Measurements from ENCODE around the gene IRX1.

Gene IRX1

DNA sequence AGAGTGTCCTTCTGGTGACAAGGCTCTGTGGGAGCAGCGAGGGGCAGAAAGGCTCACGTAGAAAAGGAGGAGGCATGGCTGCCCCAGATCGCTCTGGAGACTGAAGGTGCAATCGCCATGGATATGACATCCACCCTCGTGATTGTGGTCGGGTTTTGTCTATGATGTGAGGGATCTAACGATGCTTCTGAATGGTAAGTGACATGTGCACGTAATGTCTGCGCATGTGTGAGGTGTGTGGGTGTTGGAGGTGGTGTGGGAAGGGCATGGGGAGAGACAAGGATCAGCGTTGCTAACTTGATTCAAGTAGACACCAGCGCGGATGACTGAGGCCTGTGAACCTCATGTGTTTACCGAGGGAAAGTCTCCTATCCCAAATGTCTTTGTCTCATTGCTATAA, 20.2 kb downstream of the IRX1 start:
- DNase-seq (ENCODE audit: low spot score): no peak
- in situ Hi-C loops (cut with MboI; ENCODE audit: low sequenced_read_pairs, unreplicated experiment): no loop called here
- TF ChIP-seq, protein P1, sequence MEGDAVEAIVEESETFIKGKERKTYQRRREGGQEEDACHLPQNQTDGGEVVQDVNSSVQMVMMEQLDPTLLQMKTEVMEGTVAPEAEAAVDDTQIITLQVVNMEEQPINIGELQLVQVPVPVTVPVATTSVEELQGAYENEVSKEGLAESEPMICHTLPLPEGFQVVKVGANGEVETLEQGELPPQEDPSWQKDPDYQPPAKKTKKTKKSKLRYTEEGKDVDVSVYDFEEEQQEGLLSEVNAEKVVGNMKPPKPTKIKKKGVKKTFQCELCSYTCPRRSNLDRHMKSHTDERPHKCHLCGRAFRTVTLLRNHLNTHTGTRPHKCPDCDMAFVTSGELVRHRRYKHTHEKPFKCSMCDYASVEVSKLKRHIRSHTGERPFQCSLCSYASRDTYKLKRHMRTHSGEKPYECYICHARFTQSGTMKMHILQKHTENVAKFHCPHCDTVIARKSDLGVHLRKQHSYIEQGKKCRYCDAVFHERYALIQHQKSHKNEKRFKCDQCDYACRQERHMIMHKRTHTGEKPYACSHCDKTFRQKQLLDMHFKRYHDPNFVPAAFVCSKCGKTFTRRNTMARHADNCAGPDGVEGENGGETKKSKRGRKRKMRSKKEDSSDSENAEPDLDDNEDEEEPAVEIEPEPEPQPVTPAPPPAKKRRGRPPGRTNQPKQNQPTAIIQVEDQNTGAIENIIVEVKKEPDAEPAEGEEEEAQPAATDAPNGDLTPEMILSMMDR (IDR thresholded peaks at IDR 0.05; ENCODE audit: borderline replicate concordance, control extremely low read depth, extremely low read depth, insufficient read depth, missing control alignments): no peak

DNA sequence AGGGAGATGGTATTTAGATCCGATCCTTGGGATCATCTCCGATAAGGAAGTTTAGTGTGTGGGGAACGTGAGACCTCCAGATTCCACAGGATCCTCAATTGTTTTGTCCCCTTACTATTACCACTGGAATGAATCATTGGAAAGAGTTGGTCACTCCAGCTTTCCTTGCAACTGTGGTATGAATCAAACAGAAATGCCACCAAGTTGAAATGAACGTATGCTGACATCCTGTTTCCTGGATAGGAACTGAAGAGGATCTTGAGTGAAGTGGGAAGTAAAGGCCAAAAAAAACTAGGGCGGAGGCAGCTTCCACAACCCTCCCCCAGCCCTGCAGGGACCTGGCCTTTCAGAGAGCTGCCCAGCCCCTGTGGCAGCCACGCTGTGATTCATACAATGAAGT, 23.9 kb downstream of the IRX1 start:
- TF ChIP-seq, protein P1 (IDR thresholded peaks at IDR 0.05; ENCODE audit: borderline replicate concordance, control extremely low read depth, extremely low read depth, insufficient read depth, missing control alignments): no peak

DNA sequence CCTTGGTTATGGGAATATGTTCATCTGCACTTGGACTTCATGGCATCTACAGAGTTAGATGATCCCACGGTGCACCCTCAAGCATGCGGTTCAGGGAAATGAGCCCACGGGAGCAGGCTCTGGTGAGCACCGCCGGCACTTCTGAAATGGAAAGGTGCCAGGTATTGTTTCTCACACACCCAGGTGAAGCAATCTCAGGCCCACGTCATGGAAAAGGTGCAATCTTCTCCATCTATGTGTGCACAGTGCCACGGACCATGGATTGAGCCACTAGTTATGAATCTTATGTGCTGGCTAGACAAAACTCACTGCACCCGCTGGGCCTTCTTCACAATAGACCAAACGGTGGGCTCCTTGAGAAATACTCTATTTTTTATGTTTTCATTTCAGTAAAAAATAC, 27.3 kb downstream of the IRX1 start:
- in situ Hi-C loops (cut with MboI; ENCODE audit: low sequenced_read_pairs, unreplicated experiment): no loop called here
- TF ChIP-seq, protein P1 (IDR thresholded peaks at IDR 0.05; ENCODE audit: borderline replicate concordance, control extremely low read depth, extremely low read depth, insufficient read depth, missing control alignments): no peak
- no peak for DNase-seq (ENCODE audit: low spot score)

More for the DNA sequence above, 23.9 kb downstream of the IRX1 start:
- in situ Hi-C loops (cut with MboI; ENCODE audit: low sequenced_read_pairs, unreplicated experiment): no loop called here
- DNase-seq (ENCODE audit: low spot score): no peak

DNA sequence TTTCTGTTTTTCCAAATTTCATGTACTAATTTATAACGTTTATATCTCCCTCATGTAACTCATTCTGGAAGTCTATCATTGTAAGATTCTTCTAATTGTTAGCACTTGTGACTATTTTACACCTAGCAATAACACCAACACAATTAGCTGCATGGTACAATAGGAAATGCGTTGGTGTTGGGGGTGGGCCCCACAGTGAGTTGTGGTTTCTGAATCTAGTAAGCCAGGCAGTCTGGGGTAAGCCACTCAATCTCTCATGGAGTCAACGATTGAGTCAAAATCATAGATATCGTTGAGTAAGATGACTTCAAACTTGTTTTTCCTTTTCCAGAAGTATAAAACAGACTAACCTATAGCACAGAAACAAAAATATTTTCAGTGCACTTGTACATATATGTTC, 30.0 kb downstream of the IRX1 start:
- in situ Hi-C loops (cut with MboI; ENCODE audit: low sequenced_read_pairs, unreplicated experiment): no loop called here
- no peak for DNase-seq (ENCODE audit: low spot score)
- TF ChIP-seq, protein P1 (IDR thresholded peaks at IDR 0.05; ENCODE audit: borderline replicate concordance, control extremely low read depth, extremely low read depth, insufficient read depth, missing control alignments): no peak

DNA sequence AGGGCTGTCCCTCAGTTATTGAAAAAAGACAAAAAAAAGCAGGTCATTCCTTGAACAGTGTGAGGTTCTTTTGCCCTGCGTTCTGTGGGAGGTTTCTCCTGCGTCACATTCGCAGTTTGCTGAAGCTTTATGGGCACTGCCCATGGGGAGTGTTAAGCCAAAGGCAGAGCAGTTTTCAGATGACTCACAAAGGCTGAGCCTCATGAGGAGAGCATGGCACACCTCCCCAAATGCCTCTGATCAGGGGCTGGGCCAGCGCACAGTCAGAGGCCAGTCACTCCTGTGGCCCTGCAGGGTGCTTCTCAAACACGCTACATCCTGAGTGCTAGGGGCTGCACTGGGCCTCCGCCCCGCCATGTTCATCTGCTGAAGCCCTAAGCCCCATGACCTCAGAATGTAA, 38.4 kb downstream of the IRX1 start:
- in situ Hi-C loops (cut with MboI; ENCODE audit: low sequenced_read_pairs, unreplicated experiment): no loop called here
- DNase-seq (ENCODE audit: low spot score): no peak
- TF ChIP-seq, protein P1 (IDR thresholded peaks at IDR 0.05; ENCODE audit: borderline replicate concordance, control extremely low read depth, extremely low read depth, insufficient read depth, missing control alignments): no peak

DNA sequence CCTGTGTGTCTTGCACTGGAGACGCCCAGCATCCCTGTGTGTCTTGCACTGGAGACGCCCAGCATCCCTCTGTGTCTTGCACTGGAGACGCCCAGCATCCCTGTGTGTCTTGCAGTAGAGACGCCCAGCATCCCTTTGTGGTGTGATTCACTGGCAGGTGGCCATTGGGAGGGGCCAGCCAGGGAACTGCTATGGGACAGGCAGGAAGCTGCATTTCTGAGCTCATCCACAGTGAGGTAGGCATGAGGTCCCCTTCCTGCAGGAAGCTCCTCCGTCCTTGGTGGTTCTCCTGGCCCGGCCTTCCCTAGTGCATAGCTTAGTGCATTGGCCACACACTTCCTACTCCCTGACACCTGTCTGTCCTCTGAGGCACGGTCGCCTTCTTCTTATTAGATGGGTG, 43.5 kb downstream of the IRX1 start:
- TF ChIP-seq, protein P1 (IDR thresholded peaks at IDR 0.05; ENCODE audit: borderline replicate concordance, control extremely low read depth, extremely low read depth, insufficient read depth, missing control alignments): no peak
- no peak for DNase-seq (ENCODE audit: low spot score)
- in situ Hi-C loops (cut with MboI; ENCODE audit: low sequenced_read_pairs, unreplicated experiment): no loop called here

DNA sequence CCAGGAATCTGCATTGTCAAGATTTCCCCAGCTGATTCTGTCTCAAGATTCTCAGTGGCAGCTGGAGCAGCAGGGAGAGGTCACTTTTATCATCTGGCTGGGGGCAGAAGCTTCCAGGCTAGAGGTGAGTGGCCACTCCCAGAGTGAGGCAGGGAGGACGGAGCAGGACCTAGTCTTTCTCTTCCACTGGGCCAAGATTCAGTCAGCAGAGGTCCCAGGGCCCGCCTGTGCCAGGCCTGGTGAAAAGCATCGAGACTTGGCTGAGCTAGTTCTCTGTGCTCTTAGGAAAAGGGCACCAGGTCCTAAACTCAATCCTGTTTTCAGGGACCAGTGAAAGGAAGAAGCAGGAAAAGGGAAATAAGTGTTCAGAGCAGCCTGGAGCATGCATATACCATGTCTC, 46.6 kb downstream of the IRX1 start:
- TF ChIP-seq, protein P1 (IDR thresholded peaks at IDR 0.05; ENCODE audit: borderline replicate concordance, control extremely low read depth, extremely low read depth, insufficient read depth, missing control alignments): no peak
- no peak for DNase-seq (ENCODE audit: low spot score)
- in situ Hi-C loops (cut with MboI; ENCODE audit: low sequenced_read_pairs, unreplicated experiment): no loop called here
